HUES6 (cell line): ENCODE measurements around the gene LRRC72.

ENCODE experiments used
- H3K27ac ChIP-seq: 2 replicates; pipeline ENCODE4 v1.7.0; 2013; ENCODE audit warnings: low read depth, mild to moderate bottlenecking, low read length, inconsistent platforms
- H3K27me3 ChIP-seq: 2 replicates; pipeline ENCODE4 v1.6.1; 2013; ENCODE audit warnings: low read length; ENCODE audit not compliant: control insufficient read depth, insufficient read depth
- H3K36me3 ChIP-seq: 2 replicates; pipeline ENCODE4 v1.6.1; 2013; ENCODE audit warnings: low read length; ENCODE audit not compliant: control insufficient read depth, insufficient read depth
- H3K4me1 ChIP-seq: 2 replicates; pipeline ENCODE4 v1.6.1; 2013; ENCODE audit warnings: low read length; ENCODE audit not compliant: control insufficient read depth, insufficient read depth
- H3K4me3 ChIP-seq: 2 replicates; pipeline ENCODE4 v1.5.1; 2013; ENCODE audit warnings: low read depth, low read length
- H3K9ac ChIP-seq: one replicate; pipeline ENCODE4 v1.6.1; 2013; ENCODE audit warnings: mild to moderate bottlenecking, low read length
- H3K9me3 ChIP-seq: 2 replicates; pipeline ENCODE4 v1.6.1; 2013; ENCODE audit warnings: low read depth, low read length; ENCODE audit not compliant: control insufficient read depth, insufficient read depth

Gene LRRC72

GRCh38 chr7:16616542-16616941, 89.9 kb downstream of the LRRC72 start:
- no peak overlapping the region for H3K4me3 ChIP-seq
- no peak overlapping the region for H3K9ac ChIP-seq
- H3K9me3 ChIP-seq, result no peaks in the 10 kb centered on the region
- H3K4me1 ChIP-seq, result peaks cover 11% of the 10 kb centered on the region
- no peaks in the 10 kb centered on the region for H3K27me3 ChIP-seq
- no peak overlapping the region for H3K27ac ChIP-seq
- H3K36me3 ChIP-seq, result peaks cover 5% of the 10 kb centered on the region; the same call in 1 of the 2 replicates

GRCh38 chr7:16619979-16620408, 93.4 kb downstream of the LRRC72 start:
- Histone ChIP-seq H3K4me1 (peaks cover 11% of the 10 kb centered on the region), H3K27ac (no peak overlapping the region), H3K9me3 (no peaks in the 10 kb centered on the region), H3K4me3 (no peak overlapping the region), H3K9ac (no peak overlapping the region), H3K36me3 (peaks cover 11% of the 10 kb centered on the region), H3K27me3 (no peaks in the 10 kb centered on the region)

- Histone ChIP-seq H3K4me1 (no peaks in the 10 kb centered on the region; the same call in 1 of the 2 replicates), H3K9me3 (no peaks in the 10 kb centered on the region)
Observed at GRCh38 chr7:16626388-16626787, 99.8 kb downstream of the LRRC72 start.

GRCh38 chr7:16627236-16627635, 100.6 kb downstream of the LRRC72 start:
- H3K27ac ChIP-seq, result no peak overlapping the region
- no peaks in the 10 kb centered on the region; the same call in 1 of the 2 replicates for H3K4me1 ChIP-seq
- H3K9me3 ChIP-seq, result no peaks in the 10 kb centered on the region
- H3K4me3 ChIP-seq, result no peak overlapping the region
- H3K27me3 ChIP-seq, result no peaks in the 10 kb centered on the region
- H3K9ac ChIP-seq, result no peak overlapping the region
- peaks cover 6% of the 10 kb centered on the region; the same call in 1 of the 2 replicates for H3K36me3 ChIP-seq

More at GRCh38 chr7:16626388-16626787, 99.8 kb downstream of the LRRC72 start:
- Histone ChIP-seq H3K36me3 (peaks cover 6% of the 10 kb centered on the region; the same call in 1 of the 2 replicates), H3K27ac (no peak overlapping the region), H3K4me3 (no peak overlapping the region), H3K27me3 (no peaks in the 10 kb centered on the region), H3K9ac (no peak overlapping the region)

GRCh38 chr7:16630654-16631053, 104.0 kb downstream of the LRRC72 start:
- Histone ChIP-seq H3K36me3 (no peaks in the 10 kb centered on the region), H3K9ac (no peak overlapping the region), H3K9me3 (no peaks in the 10 kb centered on the region), H3K27me3 (no peaks in the 10 kb centered on the region), H3K4me3 (no peak overlapping the region), H3K27ac (no peak overlapping the region), H3K4me1 (no peaks in the 10 kb centered on the region; the same call in 1 of the 2 replicates)
